GM18499 (cell line): ENCODE data around the gene IGSF9B.
"Not testable (repeated sequence)": the region's sequence is repeated elsewhere in the genome, so short reads cannot be mapped to it uniquely, and the experiment has no call there.

Source experiments
- ATAC-seq: cut with Tn5 transposase; IDR thresholded peaks from one replicate; pipeline ENCODE4 v1.9.1; 2021; ENCODE audit warnings: moderate number of reproducible peaks; ENCODE audit not compliant: insufficient read depth, unreplicated experiment

The IGSF9B gene

GRCh38 chr11:133956650-133957633 lies at the start of gene IGSF9B:
Gene IGSF9B, minus strand, starts transcription at chr11:133956968. Its CDS starts 214 bp downstream, at chr11:133956754.
- peak; percentile 75 for ATAC-seq

GRCh38 chr11:134004496-134005172 lies 47.9 kb upstream of the IGSF9B start:
- no peak for ATAC-seq

GRCh38 chr11:134003792-134004495 lies 47.2 kb upstream of the IGSF9B start:
- ATAC-seq = no peak

GRCh38 chr11:134002819-134003218 lies 46.1 kb upstream of the IGSF9B start:
- not testable (repeated sequence) for ATAC-seq

- not testable (repeated sequence) for ATAC-seq
These were observed 45.6 kb upstream of the IGSF9B start for GRCh38 chr11:134002338-134002737.

GRCh38 chr11:134001596-134001995 lies 44.8 kb upstream of the IGSF9B start:
- no peak for ATAC-seq

- ATAC-seq = no peak
These were observed 44.3 kb upstream of the IGSF9B start for GRCh38 chr11:134001088-134001487.

GRCh38 chr11:133999355-133999754 lies 42.6 kb upstream of the IGSF9B start:
- no peak for ATAC-seq

- no peak for ATAC-seq
These were observed 40.8 kb upstream of the IGSF9B start for GRCh38 chr11:133997554-133997953.

GRCh38 chr11:133996671-133997070 lies 39.9 kb upstream of the IGSF9B start:
- no peak for ATAC-seq

GRCh38 chr11:133995066-133995465 lies 38.3 kb upstream of the IGSF9B start:
- no peak for ATAC-seq

GRCh38 chr11:133993921-133994320 lies 37.2 kb upstream of the IGSF9B start:
- ATAC-seq = no peak

GRCh38 chr11:133993107-133993506 lies 36.3 kb upstream of the IGSF9B start:
- no peak for ATAC-seq

- ATAC-seq = no peak
These were observed 35.4 kb upstream of the IGSF9B start for GRCh38 chr11:133992121-133992520.

- ATAC-seq = no peak
These were observed 34.3 kb upstream of the IGSF9B start for GRCh38 chr11:133991101-133991500.

GRCh38 chr11:133990501-133990900 lies 33.7 kb upstream of the IGSF9B start:
- no peak for ATAC-seq

- ATAC-seq = no peak
These were observed 32.1 kb upstream of the IGSF9B start for GRCh38 chr11:133988686-133989410.

GRCh38 chr11:133987171-133987570 lies 30.4 kb upstream of the IGSF9B start:
- ATAC-seq = no peak

- ATAC-seq = no peak
These were observed 29.5 kb upstream of the IGSF9B start for GRCh38 chr11:133985981-133986944.
